Upper lobe of left lung (tissue), 6 donors: ENCODE measurements around the gene RBM12. TPM values are rescaled to one million over a fixed set of nuclear protein-coding genes. Genes with fewer than 3 reads are reported as not detected.

Source experiments
- ATAC-seq, 2 donors: fragments of 200-7000 bp; cut with Tn5 transposase; one replicate each; pipeline ENCODE4 v1.9.1; 2022; ENCODE audit warnings: mild to moderate bottlenecking in 2 of 2, moderate library complexity in 2 of 2; ENCODE audit not compliant: low FRiP score in 2 of 2
- DNase-seq, 2 donors: peaks; one replicate each; pipeline ENCODE4 v3.0.0-alpha.2; 2019 to 2020
- H3K27ac ChIP-seq, 4 donors: fragments of 200-600 bp; sonication (generic); one replicate each; pipeline ENCODE4 v1.5.1; 2016 to 2019
- H3K27me3 ChIP-seq, 4 donors: fragments of 200-600 bp; sonication (generic); one replicate each; pipeline ENCODE4 v1.5.1; 2017 to 2019
- H3K36me3 ChIP-seq, 4 donors: fragments of 200-600 bp; sonication (generic); one replicate each; pipeline ENCODE4 v1.5.1; 2016 to 2019
- H3K4me1 ChIP-seq, 4 donors: fragments of 200-600 bp; sonication (generic); one replicate each; pipeline ENCODE4 v1.5.1; 2018 to 2019
- H3K4me3 ChIP-seq, 4 donors: fragments of 200-600 bp; sonication (generic); one replicate each; pipeline ENCODE4 v1.5.1; 2017 to 2019; ENCODE audit warnings: mild to moderate bottlenecking in 2 of 4, moderate library complexity in 1 of 4
- H3K9me3 ChIP-seq, 4 donors: fragments of 200-600 bp; sonication (generic); one replicate each; pipeline ENCODE4 v1.5.1; 2018 to 2019
- EP300 ChIP-seq, 4 donors: sonication (generic); formaldehyde crosslinking; IDR thresholded peaks; one replicate each; pipeline ENCODE4 v1.5.1; 2017; ENCODE audit warnings: antibody characterized with exemption in 4 of 4, control low read depth in 2 of 4
- POLR2A ChIP-seq, 4 donors: fragments of 450-650 bp; IDR thresholded peaks; one replicate each; pipeline ENCODE4 v1.5.1; 2016 to 2017; ENCODE audit warnings: antibody characterized with exemption in 4 of 4, mild to moderate bottlenecking in 2 of 4
- POLR2AphosphoS5 ChIP-seq, 2 donors: sonication (generic); formaldehyde crosslinking; IDR thresholded peaks; one replicate each; pipeline ENCODE4 v1.5.1; 2017; ENCODE audit warnings: antibody characterized with exemption in 2 of 2
- WGBS, 2 donors: methylation state at CpG; one replicate each; pipeline ENCODE4 v1.1.5; 2017 to 2018; 5-methylcytosine and 5-hydroxymethylcytosine counted together
- total RNA-seq, 6 donors: library from RNA; depleted of rRNA in 4 of 6; stranded (reverse); fragments of >200 nt in 4 of 6; gene quantifications; one replicate each; pipeline versions ENCODE4 v1.1.0 to v1.2.1, GENCODE V29; 2016 to 2021
- TF ChIP-seq, protein P1 (sequence below), 6 experiments: fragments of 450-650 bp in 4 of 6; fragments of 200-600 bp in 2 of 6; sonication (generic) in 2 of 6; IDR thresholded peaks; one replicate each; pipeline ENCODE4 v1.5.1; 2016 to 2019; ENCODE audit warnings: antibody characterized with exemption in 6 of 6
- donor health status: DM: no; HTN: no; CAD: no; lungs with moderate emphysema.
- donor health status: DM: no; HTN: yes; CAD: no; lungs with severe emphysema.

Gene RBM12
- total RNA-seq, 6 donors from 2014 or later = 14.1 to 64.9 (median 31.4) TPM

DNA sequence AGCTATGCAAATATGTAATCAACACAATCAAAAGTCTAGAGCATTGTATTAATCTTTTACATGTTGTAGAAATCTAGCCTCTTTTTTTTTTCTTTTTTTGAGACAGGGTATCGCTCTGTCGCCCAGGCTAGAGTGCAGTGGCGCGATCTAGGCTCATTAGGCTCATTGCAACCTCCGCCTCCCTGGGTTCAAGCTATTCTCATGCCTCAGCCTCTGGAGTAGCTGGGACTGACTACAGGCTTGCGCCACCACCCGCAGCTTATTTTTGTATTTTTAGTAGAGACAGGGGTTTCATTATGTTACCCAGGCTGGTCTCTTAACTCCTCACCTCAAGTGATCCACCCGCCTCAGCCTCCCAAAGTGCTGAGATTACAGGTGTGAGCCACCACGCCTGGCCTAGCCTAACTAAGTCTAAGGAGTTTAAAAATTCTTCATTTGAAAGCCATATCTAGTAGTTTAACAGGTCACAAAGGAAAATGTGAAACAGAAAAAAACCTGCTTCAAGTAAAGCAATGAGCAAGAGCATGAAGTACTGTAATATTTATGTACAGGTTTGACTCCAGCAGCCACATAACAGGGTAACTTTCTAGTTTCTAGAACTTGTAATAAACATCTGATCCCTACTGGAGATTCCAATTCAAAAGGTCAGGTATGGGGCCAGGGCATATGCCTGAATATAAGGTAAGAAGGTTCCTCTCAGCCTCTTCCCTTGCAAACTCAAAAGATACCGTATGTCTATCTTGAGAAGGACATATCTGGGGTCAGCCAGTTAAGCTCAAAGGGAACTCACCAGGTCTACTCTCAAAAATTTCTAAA, 4.4 kb downstream of the RBM12 start:
- H3K27ac ChIP-seq = peak overlapping the region in 3 of 4 donors; percentile 14 to 45 (median 42)

GRCh38 chr20:35657271-35657670, 7.4 kb downstream of the RBM12 start:
- Histone ChIP-seq H3K27ac (peak overlapping the region in 3 of 4 donors; percentile 31 to 52 (median 39)), H3K4me3 (no peak overlapping the region), H3K9me3 (no peaks in the 10 kb centered on the region), H3K36me3 (peaks cover 3 to 36% (median 24%) of the 10 kb centered on the region in 4 donors), H3K4me1 (peaks cover 49 to 60% (median 55%) of the 10 kb centered on the region in 4 donors), H3K27me3 (no peaks in the 10 kb centered on the region)
- DNase-seq (no peak), ATAC-seq (no peak)
- 0 to 3% methylated on average over 1 of the region's 1 CpG for WGBS, 2 donors
- TF ChIP-seq POLR2AphosphoS5 (IDR thresholded peaks at IDR 0.05) (no peak), POLR2A (IDR thresholded peaks at IDR 0.05) (no peak), EP300 (IDR thresholded peaks at IDR 0.05) (no peak)
- TF ChIP-seq, protein P1, sequence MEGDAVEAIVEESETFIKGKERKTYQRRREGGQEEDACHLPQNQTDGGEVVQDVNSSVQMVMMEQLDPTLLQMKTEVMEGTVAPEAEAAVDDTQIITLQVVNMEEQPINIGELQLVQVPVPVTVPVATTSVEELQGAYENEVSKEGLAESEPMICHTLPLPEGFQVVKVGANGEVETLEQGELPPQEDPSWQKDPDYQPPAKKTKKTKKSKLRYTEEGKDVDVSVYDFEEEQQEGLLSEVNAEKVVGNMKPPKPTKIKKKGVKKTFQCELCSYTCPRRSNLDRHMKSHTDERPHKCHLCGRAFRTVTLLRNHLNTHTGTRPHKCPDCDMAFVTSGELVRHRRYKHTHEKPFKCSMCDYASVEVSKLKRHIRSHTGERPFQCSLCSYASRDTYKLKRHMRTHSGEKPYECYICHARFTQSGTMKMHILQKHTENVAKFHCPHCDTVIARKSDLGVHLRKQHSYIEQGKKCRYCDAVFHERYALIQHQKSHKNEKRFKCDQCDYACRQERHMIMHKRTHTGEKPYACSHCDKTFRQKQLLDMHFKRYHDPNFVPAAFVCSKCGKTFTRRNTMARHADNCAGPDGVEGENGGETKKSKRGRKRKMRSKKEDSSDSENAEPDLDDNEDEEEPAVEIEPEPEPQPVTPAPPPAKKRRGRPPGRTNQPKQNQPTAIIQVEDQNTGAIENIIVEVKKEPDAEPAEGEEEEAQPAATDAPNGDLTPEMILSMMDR (IDR thresholded peaks at IDR 0.05) = no peak

More for the DNA sequence above, 4.4 kb downstream of the RBM12 start:
- ATAC-seq (no peak), DNase-seq (no peak)
- WGBS, 2 donors = 89 to 90% methylated on average over 10 of the region's 10 CpGs
- H3K9me3 ChIP-seq = no peaks in the 10 kb centered on the region
- H3K27me3 ChIP-seq = no peaks in the 10 kb centered on the region
- H3K4me3 ChIP-seq = no peak overlapping the region
- peaks cover 0 to 6% (median 0%) of the 10 kb centered on the region in 4 donors for H3K36me3 ChIP-seq
- H3K4me1 ChIP-seq = peaks cover 61 to 80% (median 65%) of the 10 kb centered on the region in 4 donors
- TF ChIP-seq POLR2AphosphoS5 (IDR thresholded peaks at IDR 0.05) (no peak), POLR2A (IDR thresholded peaks at IDR 0.05) (no peak), EP300 (IDR thresholded peaks at IDR 0.05) (no peak)
- TF ChIP-seq, protein P1 (IDR thresholded peaks at IDR 0.05) = no peak

DNA sequence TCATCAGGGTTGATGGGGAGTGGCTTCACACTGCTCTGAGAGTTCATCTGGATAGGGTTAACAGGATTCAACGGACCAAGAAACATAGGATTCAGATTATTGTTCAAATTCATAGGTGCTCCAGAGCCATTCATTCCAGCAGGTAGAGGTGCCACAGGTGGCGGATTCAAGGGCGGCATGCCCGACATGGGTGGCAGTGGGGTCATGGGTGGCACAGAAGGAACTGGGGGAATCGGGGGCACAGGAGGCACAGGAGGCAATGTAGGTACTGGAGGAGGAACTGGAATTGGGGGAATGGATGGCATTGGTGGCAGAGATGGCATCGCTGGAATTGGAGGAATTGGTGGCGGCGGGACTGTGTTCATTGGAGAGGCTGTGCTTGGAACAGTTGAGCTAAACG, 10.3 kb downstream of the RBM12 start:
- Histone ChIP-seq H3K4me3 (no peak overlapping the region), H3K27ac (no peak overlapping the region), H3K27me3 (no peaks in the 10 kb centered on the region), H3K36me3 (peaks cover 3 to 38% (median 24%) of the 10 kb centered on the region in 4 donors), H3K9me3 (no peaks in the 10 kb centered on the region), H3K4me1 (peaks cover 25 to 42% (median 37%) of the 10 kb centered on the region in 4 donors)
- WGBS, 2 donors = 91 to 98% methylated on average over 9 of the region's 9 CpGs
- TF ChIP-seq, protein P1 (IDR thresholded peaks at IDR 0.05) = no peak
- TF ChIP-seq POLR2A (IDR thresholded peaks at IDR 0.05) = no peak
- no peak for TF ChIP-seq EP300 (IDR thresholded peaks at IDR 0.05)
- TF ChIP-seq POLR2AphosphoS5 (IDR thresholded peaks at IDR 0.05) = no peak
- DNase-seq (no peak), ATAC-seq (no peak)

GRCh38 chr20:35653893-35654292, 10.8 kb downstream of the RBM12 start:
- 91 to 96% methylated on average over 4 of the region's 4 CpGs for WGBS, 2 donors
- TF ChIP-seq, protein P1 (IDR thresholded peaks at IDR 0.05) = no peak
- TF ChIP-seq POLR2AphosphoS5 (IDR thresholded peaks at IDR 0.05) (no peak), POLR2A (IDR thresholded peaks at IDR 0.05) (no peak), EP300 (IDR thresholded peaks at IDR 0.05) (no peak)
- Histone ChIP-seq H3K36me3 (peaks cover 3 to 38% (median 24%) of the 10 kb centered on the region in 4 donors), H3K9me3 (no peaks in the 10 kb centered on the region), H3K4me1 (peaks cover 21 to 42% (median 35%) of the 10 kb centered on the region in 4 donors), H3K27ac (no peak overlapping the region), H3K27me3 (no peaks in the 10 kb centered on the region), H3K4me3 (no peak overlapping the region)
- DNase-seq (no peak), ATAC-seq (no peak)
